ENCODE data around the gene FBXW7. TPM values are rescaled to one million over a fixed set of nuclear protein-coding genes. Genes with fewer than 3 reads are reported as not detected.

Gene FBXW7
- total RNA-seq, 1 experiment from 2014 or later: 30.9 TPM

DNA sequence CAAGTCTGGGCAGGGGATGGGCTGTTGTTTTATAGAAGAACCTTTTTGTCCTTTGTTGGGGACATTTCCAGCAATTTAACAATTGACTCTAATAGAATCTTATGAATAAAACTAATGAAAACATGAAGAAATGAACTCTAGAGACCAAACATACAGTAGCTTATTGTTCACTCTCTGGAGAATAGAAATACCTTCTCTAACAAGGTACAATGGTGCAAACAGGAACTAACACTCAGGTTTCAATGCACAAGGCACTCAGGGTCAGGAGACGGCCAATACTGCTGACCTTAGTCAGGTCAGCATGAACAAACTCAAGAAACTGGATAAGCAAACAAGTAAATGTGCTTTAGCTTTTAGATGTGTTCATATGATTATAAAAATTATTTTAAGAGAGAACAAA lies 39.6 kb upstream of the FBXW7 start:
- H3K36me3 ChIP-seq (ENCODE audit: insufficient read depth, low read length): no peaks in the 10 kb centered on the region
- H3K9me3 ChIP-seq (ENCODE audit: low read length): no peaks in the 10 kb centered on the region
- H3K27ac ChIP-seq (ENCODE audit: low read length): no peak overlapping the region
- H3K4me2 ChIP-seq (ENCODE audit: low read depth, low read length, poor library complexity, severe bottlenecking): no peak overlapping the region
- no peaks in the 10 kb centered on the region for H4K20me1 ChIP-seq (ENCODE audit: insufficient read depth, low read depth, low read length)
- no peak for DNase-seq
- H3K4me3 ChIP-seq (ENCODE audit: low read length): no peak overlapping the region
- no peaks in the 10 kb centered on the region for H3K9me2 ChIP-seq (replicated peaks; ENCODE audit: insufficient read depth, low read length)
- H2AFZ ChIP-seq (ENCODE audit: low read length): no peak overlapping the region
- H3K27me3 ChIP-seq (ENCODE audit: low read length): no peaks in the 10 kb centered on the region; the same call in 1 of the 2 replicates
- no peak overlapping the region for H3K9ac ChIP-seq (ENCODE audit: low read length)
- H3K4me1 ChIP-seq (ENCODE audit: low read length): no peaks in the 10 kb centered on the region
- no peaks in the 10 kb centered on the region for H3K79me2 ChIP-seq (ENCODE audit: low read length)

GRCh38 chr4:152573861-152574260 lies 38.0 kb upstream of the FBXW7 start:
- Histone ChIP-seq H3K9me2 (replicated peaks; ENCODE audit: insufficient read depth, low read length) (no peaks in the 10 kb centered on the region), H3K4me3 (ENCODE audit: low read length) (no peak overlapping the region), H4K20me1 (ENCODE audit: insufficient read depth, low read depth, low read length) (no peaks in the 10 kb centered on the region), H3K27me3 (ENCODE audit: low read length) (no peaks in the 10 kb centered on the region), H2AFZ (ENCODE audit: low read length) (no peak overlapping the region), H3K4me1 (ENCODE audit: low read length) (no peaks in the 10 kb centered on the region), H3K36me3 (ENCODE audit: insufficient read depth, low read length) (no peaks in the 10 kb centered on the region), H3K9ac (ENCODE audit: low read length) (no peak overlapping the region), H3K27ac (ENCODE audit: low read length) (no peak overlapping the region), H3K79me2 (ENCODE audit: low read length) (no peaks in the 10 kb centered on the region), H3K9me3 (ENCODE audit: low read length) (no peaks in the 10 kb centered on the region), H3K4me2 (ENCODE audit: low read depth, low read length, poor library complexity, severe bottlenecking) (no peak overlapping the region)
- DNase-seq: no peak

GRCh38 chr4:152572417-152573086 lies 36.7 kb upstream of the FBXW7 start:
- no peak overlapping the region for H3K9ac ChIP-seq (ENCODE audit: low read length)
- H3K9me2 ChIP-seq (replicated peaks; ENCODE audit: insufficient read depth, low read length): no peaks in the 10 kb centered on the region
- no peaks in the 10 kb centered on the region for H3K27me3 ChIP-seq (ENCODE audit: low read length)
- no peak overlapping the region for H3K4me3 ChIP-seq (ENCODE audit: low read length)
- no peak overlapping the region for H3K4me2 ChIP-seq (ENCODE audit: low read depth, low read length, poor library complexity, severe bottlenecking)
- H3K79me2 ChIP-seq (ENCODE audit: low read length): no peaks in the 10 kb centered on the region
- no peak for DNase-seq
- no peaks in the 10 kb centered on the region for H3K4me1 ChIP-seq (ENCODE audit: low read length)
- no peak overlapping the region for H2AFZ ChIP-seq (ENCODE audit: low read length)
- no peaks in the 10 kb centered on the region for H3K9me3 ChIP-seq (ENCODE audit: low read length)
- H3K27ac ChIP-seq (ENCODE audit: low read length): no peak overlapping the region
- no peaks in the 10 kb centered on the region for H3K36me3 ChIP-seq (ENCODE audit: insufficient read depth, low read length)
- H4K20me1 ChIP-seq (ENCODE audit: insufficient read depth, low read depth, low read length): no peaks in the 10 kb centered on the region

- Histone ChIP-seq H3K9me3 (ENCODE audit: low read length) (no peaks in the 10 kb centered on the region), H3K9me2 (replicated peaks; ENCODE audit: insufficient read depth, low read length) (no peaks in the 10 kb centered on the region), H4K20me1 (ENCODE audit: insufficient read depth, low read depth, low read length) (no peaks in the 10 kb centered on the region), H3K9ac (ENCODE audit: low read length) (no peak overlapping the region), H3K79me2 (ENCODE audit: low read length) (no peaks in the 10 kb centered on the region), H3K4me3 (ENCODE audit: low read length) (no peak overlapping the region), H3K36me3 (ENCODE audit: insufficient read depth, low read length) (no peaks in the 10 kb centered on the region), H2AFZ (ENCODE audit: low read length) (no peak overlapping the region), H3K27ac (ENCODE audit: low read length) (no peak overlapping the region), H3K4me1 (ENCODE audit: low read length) (no peaks in the 10 kb centered on the region), H3K27me3 (ENCODE audit: low read length) (no peaks in the 10 kb centered on the region), H3K4me2 (ENCODE audit: low read depth, low read length, poor library complexity, severe bottlenecking) (no peak overlapping the region)
- DNase-seq: no peak
Observed at GRCh38 chr4:152571770-152572169, 35.9 kb upstream of the FBXW7 start.

- Histone ChIP-seq H3K9ac (ENCODE audit: low read length) (no peak overlapping the region), H3K27ac (ENCODE audit: low read length) (no peak overlapping the region), H3K9me2 (replicated peaks; ENCODE audit: insufficient read depth, low read length) (no peaks in the 10 kb centered on the region), H3K4me3 (ENCODE audit: low read length) (no peak overlapping the region), H2AFZ (ENCODE audit: low read length) (no peak overlapping the region), H4K20me1 (ENCODE audit: insufficient read depth, low read depth, low read length) (no peaks in the 10 kb centered on the region), H3K36me3 (ENCODE audit: insufficient read depth, low read length) (no peaks in the 10 kb centered on the region), H3K79me2 (ENCODE audit: low read length) (no peaks in the 10 kb centered on the region), H3K4me1 (ENCODE audit: low read length) (no peaks in the 10 kb centered on the region), H3K4me2 (ENCODE audit: low read depth, low read length, poor library complexity, severe bottlenecking) (no peak overlapping the region), H3K9me3 (ENCODE audit: low read length) (no peaks in the 10 kb centered on the region), H3K27me3 (ENCODE audit: low read length) (no peaks in the 10 kb centered on the region)
- DNase-seq: no peak
Observed at GRCh38 chr4:152571296-152571695, 35.4 kb upstream of the FBXW7 start.

DNA sequence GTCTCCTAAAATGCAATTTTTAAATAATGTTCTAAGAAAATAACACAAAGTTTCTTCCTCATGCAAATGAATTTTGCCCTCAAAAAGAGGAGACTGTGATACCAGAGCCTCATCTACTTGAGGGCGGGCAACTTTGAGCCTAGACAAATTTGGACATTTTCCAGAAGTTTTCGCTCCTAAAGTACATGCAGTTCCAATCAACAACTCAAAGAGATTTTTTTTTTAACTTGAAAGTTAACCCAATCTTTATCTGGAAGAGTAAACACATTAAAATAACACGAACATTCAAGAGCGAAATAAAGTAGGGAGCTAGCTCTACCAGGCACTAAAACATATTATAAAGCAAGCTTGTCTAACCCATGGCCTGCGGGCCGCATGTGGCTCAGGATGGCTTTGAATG lies 29.4 kb upstream of the FBXW7 start:
- DNase-seq: no peak
- Histone ChIP-seq H3K27ac (ENCODE audit: low read length) (no peak overlapping the region), H2AFZ (ENCODE audit: low read length) (no peak overlapping the region), H3K4me3 (ENCODE audit: low read length) (no peak overlapping the region), H3K9ac (ENCODE audit: low read length) (no peak overlapping the region), H3K27me3 (ENCODE audit: low read length) (no peaks in the 10 kb centered on the region), H3K4me2 (ENCODE audit: low read depth, low read length, poor library complexity, severe bottlenecking) (no peak overlapping the region), H3K9me3 (ENCODE audit: low read length) (no peaks in the 10 kb centered on the region), H3K4me1 (ENCODE audit: low read length) (no peaks in the 10 kb centered on the region), H3K36me3 (ENCODE audit: insufficient read depth, low read length) (no peaks in the 10 kb centered on the region), H3K9me2 (replicated peaks; ENCODE audit: insufficient read depth, low read length) (no peaks in the 10 kb centered on the region), H3K79me2 (ENCODE audit: low read length) (no peaks in the 10 kb centered on the region), H4K20me1 (ENCODE audit: insufficient read depth, low read depth, low read length) (no peaks in the 10 kb centered on the region)

- no peak overlapping the region for H3K9ac ChIP-seq (ENCODE audit: low read length)
- H3K9me3 ChIP-seq (ENCODE audit: low read length): no peaks in the 10 kb centered on the region
- H3K4me2 ChIP-seq (ENCODE audit: low read depth, low read length, poor library complexity, severe bottlenecking): no peak overlapping the region
- H3K79me2 ChIP-seq (ENCODE audit: low read length): no peaks in the 10 kb centered on the region
- no peaks in the 10 kb centered on the region for H3K9me2 ChIP-seq (replicated peaks; ENCODE audit: insufficient read depth, low read length)
- H3K27me3 ChIP-seq (ENCODE audit: low read length): no peaks in the 10 kb centered on the region
- no peak overlapping the region for H3K4me3 ChIP-seq (ENCODE audit: low read length)
- no peaks in the 10 kb centered on the region for H4K20me1 ChIP-seq (ENCODE audit: insufficient read depth, low read depth, low read length)
- no peak overlapping the region for H2AFZ ChIP-seq (ENCODE audit: low read length)
- H3K27ac ChIP-seq (ENCODE audit: low read length): no peak overlapping the region
- H3K4me1 ChIP-seq (ENCODE audit: low read length): no peaks in the 10 kb centered on the region
- no peaks in the 10 kb centered on the region for H3K36me3 ChIP-seq (ENCODE audit: insufficient read depth, low read length)
- DNase-seq: no peak
Observed at GRCh38 chr4:152564336-152564735, 28.4 kb upstream of the FBXW7 start.

DNA sequence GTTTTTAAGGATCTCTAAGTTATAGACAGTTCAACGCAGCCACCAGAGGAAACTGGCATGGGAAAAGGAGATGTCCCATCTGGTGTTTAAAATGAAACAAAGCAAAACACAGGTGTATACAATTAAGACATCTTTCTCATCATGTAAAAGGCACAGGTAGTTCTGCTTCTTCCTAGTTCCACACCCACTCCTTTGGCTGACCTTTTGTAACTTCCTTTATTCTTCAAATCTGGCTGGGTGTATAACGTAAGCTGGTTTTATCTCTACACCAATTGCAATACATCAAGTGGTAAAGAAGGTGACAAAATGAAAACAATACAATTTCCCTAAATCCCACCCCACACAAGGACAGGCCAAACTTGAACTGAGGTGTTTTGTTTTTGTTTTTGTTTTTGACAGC lies 27.3 kb upstream of the FBXW7 start:
- Histone ChIP-seq H3K36me3 (ENCODE audit: insufficient read depth, low read length) (no peaks in the 10 kb centered on the region), H2AFZ (ENCODE audit: low read length) (no peak overlapping the region), H3K9me3 (ENCODE audit: low read length) (no peaks in the 10 kb centered on the region), H3K4me1 (ENCODE audit: low read length) (no peaks in the 10 kb centered on the region), H3K9ac (ENCODE audit: low read length) (no peak overlapping the region), H3K4me2 (ENCODE audit: low read depth, low read length, poor library complexity, severe bottlenecking) (no peak overlapping the region), H3K79me2 (ENCODE audit: low read length) (no peaks in the 10 kb centered on the region), H3K9me2 (replicated peaks; ENCODE audit: insufficient read depth, low read length) (no peaks in the 10 kb centered on the region), H3K4me3 (ENCODE audit: low read length) (no peak overlapping the region), H3K27ac (ENCODE audit: low read length) (no peak overlapping the region), H3K27me3 (ENCODE audit: low read length) (no peaks in the 10 kb centered on the region), H4K20me1 (ENCODE audit: insufficient read depth, low read depth, low read length) (no peaks in the 10 kb centered on the region)
- no peak for DNase-seq

- Histone ChIP-seq H2AFZ (ENCODE audit: low read length) (no peak overlapping the region), H3K4me1 (ENCODE audit: low read length) (no peaks in the 10 kb centered on the region), H3K9me2 (replicated peaks; ENCODE audit: insufficient read depth, low read length) (no peaks in the 10 kb centered on the region), H3K9ac (ENCODE audit: low read length) (no peak overlapping the region), H4K20me1 (ENCODE audit: insufficient read depth, low read depth, low read length) (no peaks in the 10 kb centered on the region), H3K9me3 (ENCODE audit: low read length) (no peaks in the 10 kb centered on the region), H3K27ac (ENCODE audit: low read length) (no peak overlapping the region), H3K36me3 (ENCODE audit: insufficient read depth, low read length) (no peaks in the 10 kb centered on the region), H3K27me3 (ENCODE audit: low read length) (no peaks in the 10 kb centered on the region), H3K4me2 (ENCODE audit: low read depth, low read length, poor library complexity, severe bottlenecking) (no peak overlapping the region), H3K4me3 (ENCODE audit: low read length) (no peak overlapping the region), H3K79me2 (ENCODE audit: low read length) (no peaks in the 10 kb centered on the region)
- DNase-seq: no peak
Observed at GRCh38 chr4:152559641-152560040, 23.7 kb upstream of the FBXW7 start.

Measured in Karpas-422 (cell line).